Measurements from ENCODE around the gene CCDC116.
"Not testable (repeated sequence)": the region's sequence is repeated elsewhere in the genome, so short reads cannot be mapped to it uniquely, and the experiment has no call there.

Gene CCDC116

GRCh38 chr22:21677606-21678443 is 45.3 kb downstream of the CCDC116 start:
- H3K23ac ChIP-seq (ENCODE audit: low read length): no peak overlapping the region
- no peak overlapping the region for H3K18ac ChIP-seq (ENCODE audit: low read length)
- H3K27ac ChIP-seq (ENCODE audit: low read depth, low read length): no peak overlapping the region
- peaks cover 3% of the 10 kb centered on the region for H3K36me3 ChIP-seq (ENCODE audit: control insufficient read depth, insufficient read depth, low read length)
- H2BK15ac ChIP-seq (replicated peaks; ENCODE audit: low read depth): no peak overlapping the region
- H4K5ac ChIP-seq (ENCODE audit: low read length): no peak overlapping the region
- no peak overlapping the region for H2AK5ac ChIP-seq (ENCODE audit: low read length)
- H3K56ac ChIP-seq (ENCODE audit: low read length): no peak overlapping the region
- H3K4me2 ChIP-seq (ENCODE audit: low read length): no peak overlapping the region
- H3K4ac ChIP-seq (ENCODE audit: low read depth, low read length): no peak overlapping the region
- H3K9ac ChIP-seq (ENCODE audit: low read length): no peak overlapping the region
- no peak for DNase-seq
- no peaks in the 10 kb centered on the region for H3K4me1 ChIP-seq (ENCODE audit: control insufficient read depth, low read depth, low read length)
- H3K27me3 ChIP-seq (ENCODE audit: insufficient read depth, low read length, poor library complexity): no peaks in the 10 kb centered on the region
- H3K79me2 ChIP-seq (ENCODE audit: control insufficient read depth, insufficient read depth, low read length): no peaks in the 10 kb centered on the region
- H3K4me3 ChIP-seq (ENCODE audit: low read length): no peak overlapping the region
- H2BK120ac ChIP-seq (ENCODE audit: low read depth, low read length): no peak overlapping the region
- H4K8ac ChIP-seq (ENCODE audit: low read depth, low read length): no peak overlapping the region
- H3K79me1 ChIP-seq (ENCODE audit: low read length): no peaks in the 10 kb centered on the region
- H2BK5ac ChIP-seq (ENCODE audit: low read length): no peak overlapping the region
- WGBS (ENCODE audit: extremely low coverage, insufficient coverage, low lambda C conversion rate): no CpG with 5 or more reads among the region's 15 CpGs

GRCh38 chr22:21678842-21679241 is 46.3 kb downstream of the CCDC116 start:
- not testable (repeated sequence) for H3K4me2 ChIP-seq (ENCODE audit: low read length); H3K18ac ChIP-seq (ENCODE audit: low read length); H2BK15ac ChIP-seq (replicated peaks; ENCODE audit: low read depth); DNase-seq; H3K4ac ChIP-seq (ENCODE audit: low read depth, low read length); H4K8ac ChIP-seq (ENCODE audit: low read depth, low read length); H3K4me1 ChIP-seq (ENCODE audit: control insufficient read depth, low read depth, low read length); H3K27ac ChIP-seq (ENCODE audit: low read depth, low read length); H3K36me3 ChIP-seq (ENCODE audit: control insufficient read depth, insufficient read depth, low read length); H2AK5ac ChIP-seq (ENCODE audit: low read length); H2BK5ac ChIP-seq (ENCODE audit: low read length); H3K9ac ChIP-seq (ENCODE audit: low read length); H3K27me3 ChIP-seq (ENCODE audit: insufficient read depth, low read length, poor library complexity); H2BK120ac ChIP-seq (ENCODE audit: low read depth, low read length); H3K23ac ChIP-seq (ENCODE audit: low read length); H3K79me2 ChIP-seq (ENCODE audit: control insufficient read depth, insufficient read depth, low read length); H3K56ac ChIP-seq (ENCODE audit: low read length); H4K5ac ChIP-seq (ENCODE audit: low read length); H3K4me3 ChIP-seq (ENCODE audit: low read length); H3K79me1 ChIP-seq (ENCODE audit: low read length)
- no CpG with 5 or more reads among the region's 12 CpGs for WGBS (ENCODE audit: extremely low coverage, insufficient coverage, low lambda C conversion rate)

GRCh38 chr22:21679383-21679782 is 46.8 kb downstream of the CCDC116 start:
- Histone ChIP-seq H3K27ac (ENCODE audit: low read depth, low read length) (no peak overlapping the region), H2BK120ac (ENCODE audit: low read depth, low read length) (no peak overlapping the region), H3K56ac (ENCODE audit: low read length) (no peak overlapping the region), H3K9ac (ENCODE audit: low read length) (no peak overlapping the region), H3K27me3 (ENCODE audit: insufficient read depth, low read length, poor library complexity) (no peaks in the 10 kb centered on the region), H3K79me2 (ENCODE audit: control insufficient read depth, insufficient read depth, low read length) (no peaks in the 10 kb centered on the region), H3K4me3 (ENCODE audit: low read length) (no peak overlapping the region), H2BK5ac (ENCODE audit: low read length) (no peak overlapping the region), H2BK15ac (replicated peaks; ENCODE audit: low read depth) (no peak overlapping the region), H4K8ac (ENCODE audit: low read depth, low read length) (no peak overlapping the region), H3K23ac (ENCODE audit: low read length) (no peak overlapping the region), H3K4me2 (ENCODE audit: low read length) (no peak overlapping the region), H3K4me1 (ENCODE audit: control insufficient read depth, low read depth, low read length) (no peaks in the 10 kb centered on the region), H3K79me1 (ENCODE audit: low read length) (no peaks in the 10 kb centered on the region), H2AK5ac (ENCODE audit: low read length) (no peak overlapping the region), H4K5ac (ENCODE audit: low read length) (no peak overlapping the region), H3K4ac (ENCODE audit: low read depth, low read length) (no peak overlapping the region), H3K18ac (ENCODE audit: low read length) (no peak overlapping the region), H3K36me3 (ENCODE audit: control insufficient read depth, insufficient read depth, low read length) (peaks cover 3% of the 10 kb centered on the region)
- no CpG with 5 or more reads among the region's 4 CpGs for WGBS (ENCODE audit: extremely low coverage, insufficient coverage, low lambda C conversion rate)
- no peak for DNase-seq

GRCh38 chr22:21680830-21681565 is 48.4 kb downstream of the CCDC116 start:
- no peaks in the 10 kb centered on the region for H3K79me2 ChIP-seq (ENCODE audit: control insufficient read depth, insufficient read depth, low read length)
- H3K27ac ChIP-seq (ENCODE audit: low read depth, low read length): no peak overlapping the region
- no CpG with 5 or more reads among the region's 21 CpGs for WGBS (ENCODE audit: extremely low coverage, insufficient coverage, low lambda C conversion rate)
- no peaks in the 10 kb centered on the region for H3K79me1 ChIP-seq (ENCODE audit: low read length)
- no peaks in the 10 kb centered on the region for H3K27me3 ChIP-seq (ENCODE audit: insufficient read depth, low read length, poor library complexity)
- no peak overlapping the region for H2AK5ac ChIP-seq (ENCODE audit: low read length)
- H3K56ac ChIP-seq (ENCODE audit: low read length): no peak overlapping the region
- no peak overlapping the region for H4K5ac ChIP-seq (ENCODE audit: low read length)
- no peak for DNase-seq
- no peak overlapping the region for H4K8ac ChIP-seq (ENCODE audit: low read depth, low read length)
- H2BK5ac ChIP-seq (ENCODE audit: low read length): no peak overlapping the region
- H3K36me3 ChIP-seq (ENCODE audit: control insufficient read depth, insufficient read depth, low read length): peaks cover 1% of the 10 kb centered on the region
- H3K4me3 ChIP-seq (ENCODE audit: low read length): no peak overlapping the region
- H3K18ac ChIP-seq (ENCODE audit: low read length): no peak overlapping the region
- no peak overlapping the region for H2BK15ac ChIP-seq (replicated peaks; ENCODE audit: low read depth)
- H3K4me2 ChIP-seq (ENCODE audit: low read length): no peak overlapping the region
- H3K4me1 ChIP-seq (ENCODE audit: control insufficient read depth, low read depth, low read length): no peaks in the 10 kb centered on the region
- no peak overlapping the region for H3K4ac ChIP-seq (ENCODE audit: low read depth, low read length)
- no peak overlapping the region for H3K23ac ChIP-seq (ENCODE audit: low read length)
- no peak overlapping the region for H3K9ac ChIP-seq (ENCODE audit: low read length)
- no peak overlapping the region for H2BK120ac ChIP-seq (ENCODE audit: low read depth, low read length)

DNA sequence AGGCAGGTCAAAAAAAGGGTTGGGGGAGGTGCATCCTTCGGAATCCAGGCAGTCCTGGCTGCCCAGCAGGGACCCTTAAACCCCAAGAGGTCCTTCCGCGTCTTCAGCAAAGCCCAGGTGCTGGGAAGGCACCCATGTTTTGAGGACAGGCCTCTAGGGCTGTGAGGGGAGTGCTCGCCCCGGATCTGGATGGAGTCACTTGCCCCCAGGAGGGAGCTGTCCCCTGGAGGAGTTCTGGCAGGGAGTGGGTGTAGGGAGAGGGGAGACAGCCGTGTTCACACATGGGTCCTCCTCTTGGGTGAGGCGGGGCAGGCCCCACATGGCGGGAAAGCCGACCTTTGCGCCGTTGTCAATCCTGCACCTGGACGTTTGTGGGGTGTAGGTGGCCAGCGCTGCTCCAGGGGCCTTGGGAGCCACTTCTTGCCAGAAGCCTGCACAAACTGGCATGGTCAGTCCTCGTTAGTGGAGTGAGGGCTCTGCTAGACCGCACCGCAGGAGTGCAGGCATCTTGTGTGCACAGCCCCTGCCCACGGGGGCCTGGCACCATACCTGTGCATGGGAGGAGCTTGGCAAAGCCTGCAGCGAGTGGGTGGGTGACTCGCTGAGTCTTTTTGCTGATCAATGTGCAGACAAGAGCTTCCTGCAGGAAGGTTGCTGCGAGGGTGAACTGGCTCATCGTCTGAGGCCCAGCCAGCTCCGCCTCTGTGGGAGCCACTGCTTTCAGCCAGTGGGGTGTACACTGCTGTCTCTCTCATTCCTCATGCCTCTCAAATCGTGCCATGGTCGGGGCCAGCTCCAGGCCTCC is 49.2 kb downstream of the CCDC116 start:
- Histone ChIP-seq H3K9ac (ENCODE audit: low read length) (no peak overlapping the region), H3K36me3 (ENCODE audit: control insufficient read depth, insufficient read depth, low read length) (peaks cover 1% of the 10 kb centered on the region), H2BK120ac (ENCODE audit: low read depth, low read length) (no peak overlapping the region), H3K27me3 (ENCODE audit: insufficient read depth, low read length, poor library complexity) (no peaks in the 10 kb centered on the region), H4K5ac (ENCODE audit: low read length) (no peak overlapping the region), H2BK15ac (replicated peaks; ENCODE audit: low read depth) (no peak overlapping the region), H3K27ac (ENCODE audit: low read depth, low read length) (no peak overlapping the region), H3K18ac (ENCODE audit: low read length) (no peak overlapping the region), H3K23ac (ENCODE audit: low read length) (no peak overlapping the region), H2AK5ac (ENCODE audit: low read length) (no peak overlapping the region), H4K8ac (ENCODE audit: low read depth, low read length) (no peak overlapping the region), H3K4ac (ENCODE audit: low read depth, low read length) (no peak overlapping the region), H3K4me3 (ENCODE audit: low read length) (no peak overlapping the region), H3K79me1 (ENCODE audit: low read length) (no peaks in the 10 kb centered on the region), H3K4me1 (ENCODE audit: control insufficient read depth, low read depth, low read length) (no peaks in the 10 kb centered on the region), H3K79me2 (ENCODE audit: control insufficient read depth, insufficient read depth, low read length) (no peaks in the 10 kb centered on the region), H3K4me2 (ENCODE audit: low read length) (no peak overlapping the region), H3K56ac (ENCODE audit: low read length) (no peak overlapping the region), H2BK5ac (ENCODE audit: low read length) (no peak overlapping the region)
- no peak for DNase-seq
- no CpG with 5 or more reads among the region's 24 CpGs for WGBS (ENCODE audit: extremely low coverage, insufficient coverage, low lambda C conversion rate)
